SK-N-SH treated with all-trans-retinoic acid at 6 μM for 48 hours (cell line): ENCODE results near the gene DEFB118.
"Not testable (repeated sequence)": the region's sequence is repeated elsewhere in the genome, so short reads cannot be mapped to it uniquely, and the experiment has no call there.

Source experiments
- ATAC-seq: fragments of 200-7000 bp; cut with Tn5 transposase; 3 replicates; pipeline ENCODE4 v1.9.1; 2020; ENCODE audit warnings: mild to moderate bottlenecking, moderate library complexity
- ARNTL ChIP-seq: fragments of 450-650 bp; formaldehyde crosslinking; IDR thresholded peaks from 2 replicates; pipeline ENCODE4 v1.5.0; 2020; ENCODE audit warnings: low read depth, mild to moderate bottlenecking, moderate library complexity, borderline replicate concordance
- BACH2 ChIP-seq: fragments of 250-450 bp; sonication (Bioruptor Pico); IDR thresholded peaks from 2 replicates; pipeline ENCODE4 v1.9.0; 2021; ENCODE audit warnings: mild to moderate bottlenecking, borderline replicate concordance
- CSDC2 ChIP-seq: fragments of 250-450 bp; sonication (Bioruptor Pico); IDR thresholded peaks from 2 replicates; pipeline ENCODE4 v1.5.0; 2020; ENCODE audit warnings: mild to moderate bottlenecking, moderate library complexity
- CSRNP3 ChIP-seq: fragments of 250-450 bp; sonication (Bioruptor Pico); IDR thresholded peaks from 2 replicates; pipeline ENCODE4 v1.5.1; 2021; ENCODE audit warnings: mild to moderate bottlenecking, moderate library complexity
- ESRRG ChIP-seq: fragments of 250-450 bp; sonication (Bioruptor Pico); IDR thresholded peaks from 2 replicates; pipeline ENCODE4 v1.6.1; 2021; ENCODE audit warnings: mild to moderate bottlenecking
- GLIS3 ChIP-seq: fragments of 250-450 bp; sonication (Bioruptor Pico); IDR thresholded peaks from 2 replicates; pipeline ENCODE4 v1.5.0; 2020; ENCODE audit warnings: mild to moderate bottlenecking, moderate library complexity
- ISL1 ChIP-seq: fragments of 250-450 bp; sonication (Bioruptor Pico); IDR thresholded peaks from 2 replicates; pipeline ENCODE4 v2.1.2; 2022; ENCODE audit warnings: mild to moderate bottlenecking, moderate library complexity
- OSR1 ChIP-seq: fragments of 250-450 bp; sonication (Bioruptor Pico); IDR thresholded peaks from 2 replicates; pipeline ENCODE4 v1.8.0; 2022; ENCODE audit warnings: moderate library complexity, mild to moderate bottlenecking, inconsistent platforms
- POU6F1 ChIP-seq: fragments of 250-450 bp; sonication (Bioruptor Pico); IDR thresholded peaks from 2 replicates; pipeline ENCODE4 v1.8.0; 2021; ENCODE audit warnings: low read depth, mild to moderate bottlenecking, moderate library complexity, borderline replicate concordance
- PPARA ChIP-seq: fragments of 250-450 bp; sonication (Bioruptor Pico); IDR thresholded peaks from 2 replicates; pipeline ENCODE4 v1.5.0; 2020; ENCODE audit warnings: mild to moderate bottlenecking, borderline replicate concordance
- RARB ChIP-seq: fragments of 250-450 bp; sonication (Bioruptor Pico); IDR thresholded peaks from 2 replicates; pipeline ENCODE4 v1.8.0; 2021; ENCODE audit warnings: mild to moderate bottlenecking, moderate library complexity
- TCF4 ChIP-seq: fragments of 250-450 bp; sonication (Bioruptor Pico); IDR thresholded peaks from 2 replicates; pipeline ENCODE4 v1.8.0; 2021; ENCODE audit warnings: mild to moderate bottlenecking, moderate library complexity, borderline replicate concordance
- TOX ChIP-seq: fragments of 250-450 bp; sonication (Bioruptor Pico); IDR thresholded peaks from 2 replicates; pipeline ENCODE4 v1.8.0; 2021; ENCODE audit warnings: mild to moderate bottlenecking, moderate library complexity, borderline replicate concordance
- ZC3H10 ChIP-seq: fragments of 250-450 bp; sonication (Bioruptor Pico); IDR thresholded peaks from 2 replicates; pipeline ENCODE4 v1.5.1; 2021; ENCODE audit warnings: mild to moderate bottlenecking, moderate library complexity
- ZFP3 ChIP-seq: fragments of 250-450 bp; sonication (Bioruptor Pico); IDR thresholded peaks from 2 replicates; pipeline ENCODE4 v1.5.0; 2020; ENCODE audit warnings: mild to moderate bottlenecking, moderate library complexity
- ZFP30 ChIP-seq: fragments of 450-650 bp; formaldehyde crosslinking; IDR thresholded peaks from 2 replicates; pipeline ENCODE4 v1.5.0; 2022; ENCODE audit warnings: mild to moderate bottlenecking, moderate library complexity
- ZNF565 ChIP-seq: fragments of 450-650 bp; formaldehyde crosslinking; conservative IDR thresholded peaks from 2 replicates; pipeline ENCODE4 v1.5.0; 2020; ENCODE audit warnings: low read depth, mild to moderate bottlenecking, moderate library complexity
- ZNF70 ChIP-seq: fragments of 450-650 bp; formaldehyde crosslinking; IDR thresholded peaks from 2 replicates; pipeline ENCODE4 v1.5.0; 2020; ENCODE audit warnings: mild to moderate bottlenecking, moderate library complexity
- ZNF8 ChIP-seq: fragments of 450-650 bp; formaldehyde crosslinking; IDR thresholded peaks from 2 replicates; pipeline ENCODE4 v1.5.0; 2020; ENCODE audit warnings: mild to moderate bottlenecking, moderate library complexity
- TF ChIP-seq, protein P1 (sequence below): fragments of 250-450 bp; sonication (Bioruptor Pico); IDR thresholded peaks from 2 replicates; pipeline ENCODE4 v1.8.0; 2020; ENCODE audit warnings: mild to moderate bottlenecking, moderate library complexity, borderline replicate concordance
- TF ChIP-seq, protein P2 (sequence below): fragments of 250-450 bp; sonication (Bioruptor Pico); IDR thresholded peaks from 2 replicates; pipeline ENCODE4 v1.5.0; 2020; ENCODE audit warnings: mild to moderate bottlenecking, moderate library complexity

Gene DEFB118

GRCh38 chr20:31363295-31363694 is 5.1 kb upstream of the DEFB118 start:
- no peak for ATAC-seq
- no peak for TF ChIP-seq BACH2 (CRISPR knock-in tag)
- TF ChIP-seq, protein P1, sequence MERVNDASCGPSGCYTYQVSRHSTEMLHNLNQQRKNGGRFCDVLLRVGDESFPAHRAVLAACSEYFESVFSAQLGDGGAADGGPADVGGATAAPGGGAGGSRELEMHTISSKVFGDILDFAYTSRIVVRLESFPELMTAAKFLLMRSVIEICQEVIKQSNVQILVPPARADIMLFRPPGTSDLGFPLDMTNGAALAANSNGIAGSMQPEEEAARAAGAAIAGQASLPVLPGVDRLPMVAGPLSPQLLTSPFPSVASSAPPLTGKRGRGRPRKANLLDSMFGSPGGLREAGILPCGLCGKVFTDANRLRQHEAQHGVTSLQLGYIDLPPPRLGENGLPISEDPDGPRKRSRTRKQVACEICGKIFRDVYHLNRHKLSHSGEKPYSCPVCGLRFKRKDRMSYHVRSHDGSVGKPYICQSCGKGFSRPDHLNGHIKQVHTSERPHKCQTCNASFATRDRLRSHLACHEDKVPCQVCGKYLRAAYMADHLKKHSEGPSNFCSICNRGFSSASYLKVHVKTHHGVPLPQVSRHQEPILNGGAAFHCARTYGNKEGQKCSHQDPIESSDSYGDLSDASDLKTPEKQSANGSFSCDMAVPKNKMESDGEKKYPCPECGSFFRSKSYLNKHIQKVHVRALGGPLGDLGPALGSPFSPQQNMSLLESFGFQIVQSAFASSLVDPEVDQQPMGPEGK = no peak
- TF ChIP-seq ZNF565 (CRISPR knock-in tag) = no peak
- TF ChIP-seq RARB (CRISPR knock-in tag) = no peak
- TF ChIP-seq TOX = no peak
- no peak for TF ChIP-seq TCF4
- no peak for TF ChIP-seq ZFP30 (CRISPR knock-in tag)
- no peak for TF ChIP-seq ZFP3 (CRISPR knock-in tag)
- TF ChIP-seq GLIS3 (CRISPR knock-in tag) = no peak
- no peak for TF ChIP-seq ARNTL (CRISPR knock-in tag)
- TF ChIP-seq CSDC2 = no peak
- no peak for TF ChIP-seq OSR1 (CRISPR knock-in tag)
- no peak for TF ChIP-seq POU6F1
- TF ChIP-seq, protein P2, sequence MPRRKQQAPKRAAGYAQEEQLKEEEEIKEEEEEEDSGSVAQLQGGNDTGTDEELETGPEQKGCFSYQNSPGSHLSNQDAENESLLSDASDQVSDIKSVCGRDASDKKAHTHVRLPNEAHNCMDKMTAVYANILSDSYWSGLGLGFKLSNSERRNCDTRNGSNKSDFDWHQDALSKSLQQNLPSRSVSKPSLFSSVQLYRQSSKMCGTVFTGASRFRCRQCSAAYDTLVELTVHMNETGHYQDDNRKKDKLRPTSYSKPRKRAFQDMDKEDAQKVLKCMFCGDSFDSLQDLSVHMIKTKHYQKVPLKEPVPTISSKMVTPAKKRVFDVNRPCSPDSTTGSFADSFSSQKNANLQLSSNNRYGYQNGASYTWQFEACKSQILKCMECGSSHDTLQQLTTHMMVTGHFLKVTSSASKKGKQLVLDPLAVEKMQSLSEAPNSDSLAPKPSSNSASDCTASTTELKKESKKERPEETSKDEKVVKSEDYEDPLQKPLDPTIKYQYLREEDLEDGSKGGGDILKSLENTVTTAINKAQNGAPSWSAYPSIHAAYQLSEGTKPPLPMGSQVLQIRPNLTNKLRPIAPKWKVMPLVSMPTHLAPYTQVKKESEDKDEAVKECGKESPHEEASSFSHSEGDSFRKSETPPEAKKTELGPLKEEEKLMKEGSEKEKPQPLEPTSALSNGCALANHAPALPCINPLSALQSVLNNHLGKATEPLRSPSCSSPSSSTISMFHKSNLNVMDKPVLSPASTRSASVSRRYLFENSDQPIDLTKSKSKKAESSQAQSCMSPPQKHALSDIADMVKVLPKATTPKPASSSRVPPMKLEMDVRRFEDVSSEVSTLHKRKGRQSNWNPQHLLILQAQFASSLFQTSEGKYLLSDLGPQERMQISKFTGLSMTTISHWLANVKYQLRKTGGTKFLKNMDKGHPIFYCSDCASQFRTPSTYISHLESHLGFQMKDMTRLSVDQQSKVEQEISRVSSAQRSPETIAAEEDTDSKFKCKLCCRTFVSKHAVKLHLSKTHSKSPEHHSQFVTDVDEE = no peak
- TF ChIP-seq CSRNP3 (CRISPR knock-in tag) = no peak
- no peak for TF ChIP-seq ZC3H10
- TF ChIP-seq ZNF8 (CRISPR knock-in tag) = no peak
- TF ChIP-seq ESRRG = no peak
- no peak for TF ChIP-seq PPARA
- TF ChIP-seq, all 23 proteins: peak for 0

- ATAC-seq = not testable (repeated sequence)
Measured at GRCh38 chr20:31364272-31364671, 4.1 kb upstream of the DEFB118 start.

GRCh38 chr20:31374346-31374745 is 5.9 kb downstream of the DEFB118 start:
- ATAC-seq = no peak
- TF ChIP-seq ZNF565 (CRISPR knock-in tag) (no peak), ARNTL (CRISPR knock-in tag) (no peak), ISL1 (CRISPR knock-in tag) (no peak), ZNF70 (CRISPR knock-in tag) (no peak), CSDC2 (no peak), ZNF8 (CRISPR knock-in tag) (no peak)
- TF ChIP-seq, protein P2 = no peak
